DLD1 (cell line): ENCODE measurements around the gene TUBA8.
"Not testable (repeated sequence)": the region's sequence is repeated elsewhere in the genome, so short reads cannot be mapped to it uniquely, and the experiment has no call there.

ENCODE experiments used
- in situ Hi-C: cut with HindIII; loops from 2 replicates; pipeline ENCODE4 v1.10.0; 2017; ENCODE audit warnings: low sequenced_read_pairs

Gene TUBA8

DNA sequence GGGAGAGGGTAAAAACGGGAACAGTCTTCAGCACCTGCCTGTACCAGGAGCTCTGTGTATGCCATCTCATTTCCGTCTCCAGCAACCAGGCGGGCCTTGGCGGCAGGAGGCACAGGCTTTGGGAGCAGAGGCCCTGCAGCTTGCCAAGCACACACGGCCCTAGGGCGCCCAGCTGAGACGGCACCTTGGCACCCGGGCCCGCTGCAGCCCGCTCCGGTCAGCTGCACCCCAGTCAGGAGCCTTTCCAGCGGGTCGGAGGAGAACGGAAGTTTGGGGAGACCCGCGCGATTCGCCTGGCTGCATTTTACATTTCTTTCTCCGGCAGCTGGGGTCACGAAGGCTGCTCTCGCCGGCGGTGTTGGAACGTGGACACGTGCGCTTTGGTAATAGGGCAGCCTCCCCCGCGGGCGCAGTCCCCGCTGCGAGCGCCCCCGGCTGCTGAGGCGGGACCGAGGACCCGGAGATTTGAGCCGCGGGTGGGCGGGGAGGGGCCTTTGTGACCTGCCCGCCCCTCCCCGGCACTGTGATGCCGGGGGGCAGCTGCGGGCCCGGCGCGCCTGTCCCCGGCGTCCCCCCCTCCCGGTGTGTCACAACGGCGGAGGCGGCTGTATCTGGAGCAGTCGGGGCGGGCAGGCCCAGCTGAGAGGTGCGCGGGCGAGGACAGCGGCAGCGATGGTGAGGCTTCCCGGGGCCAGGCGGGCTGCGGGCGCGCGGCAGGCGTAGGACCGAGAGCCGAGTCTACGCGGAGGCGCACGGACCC is at the start of gene TUBA8:
TSS of gene TUBA8 (plus strand) at position 616 of the 760 bp plus-strand sequence. CDS start at position 673, 57 bp downstream.
- in situ Hi-C loops = no loop called here

DNA sequence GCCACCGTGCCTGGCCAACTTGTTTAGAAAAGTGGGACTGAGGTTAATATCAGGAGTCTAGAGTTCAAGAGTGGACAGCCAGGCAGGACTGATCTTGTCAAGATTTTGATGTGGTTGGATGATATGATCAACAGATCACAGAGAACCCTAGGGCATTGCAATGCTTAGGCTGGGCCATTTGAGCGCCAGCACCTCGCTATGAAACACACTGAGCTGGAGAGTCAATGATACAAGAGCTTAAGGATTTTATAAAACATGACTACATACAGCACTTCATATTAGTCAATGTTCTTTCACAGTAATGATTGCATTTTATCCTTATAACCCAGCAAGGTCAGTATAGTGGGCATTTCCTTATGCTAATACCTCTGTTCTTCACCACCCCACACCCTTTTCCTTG is 48.2 kb upstream of the TUBA8 start:
- in situ Hi-C loops = no loop called here

DNA sequence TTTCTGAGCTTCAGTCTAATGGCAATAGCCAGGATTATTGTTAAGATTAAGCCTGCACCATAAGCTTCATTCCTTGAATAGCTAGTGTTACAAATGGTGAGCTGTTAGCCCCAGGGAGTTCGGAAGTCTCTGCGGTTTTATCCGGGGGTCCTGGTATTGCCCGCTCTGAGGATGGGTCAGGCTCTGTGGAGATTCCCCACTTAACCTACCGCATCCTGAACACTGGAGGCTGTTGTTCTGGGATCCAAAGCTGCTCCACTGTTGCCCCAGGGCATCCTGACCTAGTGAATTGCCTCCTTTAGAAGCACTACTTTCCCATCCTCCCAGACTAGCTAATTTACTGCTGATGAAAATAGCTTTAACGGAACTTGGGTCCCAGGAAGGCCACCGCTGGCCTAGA is 47.3 kb upstream of the TUBA8 start:
- in situ Hi-C loops = no loop called here

GRCh38 chr22:18063715-18064114 is 46.9 kb upstream of the TUBA8 start:
- in situ Hi-C loops = not testable (repeated sequence)

DNA sequence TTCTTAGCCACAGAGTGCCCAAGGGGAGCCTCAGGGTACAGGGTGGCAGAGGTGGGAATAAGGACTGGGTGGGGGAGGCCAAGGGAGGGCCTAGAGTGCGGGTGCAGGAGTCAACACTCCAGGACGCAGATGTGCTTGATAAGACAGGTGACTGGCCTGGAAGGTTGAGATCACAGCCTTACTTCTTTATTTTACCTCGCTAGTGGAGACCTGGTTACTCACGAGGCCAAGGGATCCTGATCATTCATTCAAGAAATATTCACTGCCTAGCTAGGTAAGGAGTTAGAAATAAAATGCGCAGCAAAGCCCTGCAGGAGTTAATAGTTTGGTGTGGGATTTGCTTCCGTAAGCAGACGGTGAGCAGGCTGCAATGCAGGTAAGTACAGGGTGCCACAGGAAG is 46.0 kb upstream of the TUBA8 start:
- in situ Hi-C loops = no loop called here

DNA sequence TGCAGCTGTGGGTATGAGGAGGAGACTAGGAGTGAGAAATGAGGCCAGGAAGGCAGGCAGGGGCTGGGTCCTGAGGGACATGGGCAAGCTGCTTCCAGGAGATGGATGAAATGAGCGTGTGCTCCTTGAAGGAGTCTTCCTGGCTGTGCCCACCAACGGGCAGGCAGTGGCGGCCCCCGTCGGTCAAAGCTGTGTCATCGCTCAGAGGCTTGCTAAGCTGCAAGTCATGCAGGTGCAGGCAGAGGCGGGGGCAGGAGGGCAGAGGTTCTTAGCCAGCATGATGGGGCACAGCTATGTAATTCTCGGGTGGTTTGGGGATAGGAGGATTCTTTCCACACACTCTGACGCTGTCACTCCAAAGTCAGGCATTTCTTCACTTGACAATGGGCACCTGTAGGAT is 45.4 kb upstream of the TUBA8 start:
- in situ Hi-C loops = no loop called here

DNA sequence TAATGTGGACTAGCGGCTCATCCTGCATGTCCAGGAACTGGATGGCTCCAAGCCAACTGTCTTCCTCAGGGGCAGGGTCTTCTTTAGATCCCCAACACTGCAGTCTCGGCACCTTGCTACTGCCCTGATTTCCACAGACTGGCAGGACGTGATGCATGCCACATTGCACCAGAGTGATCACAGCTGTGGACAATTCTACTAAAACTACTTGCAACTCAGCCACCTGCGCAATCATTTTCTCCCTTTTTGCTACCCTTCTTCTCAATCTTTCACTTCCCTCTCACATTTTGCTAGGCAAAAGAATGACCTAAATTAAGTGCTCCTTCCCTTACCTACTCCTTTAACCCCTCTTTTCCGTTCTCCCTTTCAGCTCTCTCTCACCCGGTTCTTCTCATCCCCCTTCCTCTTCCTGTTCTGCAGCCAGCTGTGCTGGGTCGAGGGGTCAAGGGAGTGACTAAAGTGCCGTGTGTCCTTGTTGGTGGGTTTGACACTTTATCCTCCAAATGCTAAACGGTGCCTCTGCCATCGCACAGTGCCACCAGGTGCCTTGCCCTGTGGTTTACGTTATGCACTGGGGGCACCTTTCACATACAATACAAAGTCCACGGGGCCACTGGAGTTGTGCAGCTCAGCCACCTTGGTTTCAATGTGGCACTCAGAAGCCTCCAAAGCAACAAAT is 44.3 kb upstream of the TUBA8 start:
- in situ Hi-C loops = no loop called here

DNA sequence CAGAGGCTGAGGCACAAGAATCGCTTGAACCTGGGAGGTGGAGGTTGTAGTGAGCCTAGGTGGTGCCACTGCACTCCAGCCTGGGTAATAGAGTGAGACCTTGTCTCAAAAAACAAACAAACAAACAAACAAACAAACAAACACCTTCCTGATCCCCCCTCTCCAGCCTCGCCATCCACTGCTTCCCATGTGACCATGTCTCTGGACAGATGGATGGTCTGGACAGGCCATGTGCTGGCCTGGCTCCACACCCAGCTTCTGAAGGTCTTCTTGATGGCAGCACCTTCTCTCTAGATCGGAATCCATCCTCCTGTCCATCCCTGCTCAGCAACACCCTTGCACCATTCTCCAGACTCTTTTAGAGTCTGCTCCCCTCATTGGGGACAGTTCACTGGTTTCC is 43.5 kb upstream of the TUBA8 start:
- in situ Hi-C loops = no loop called here

GRCh38 chr22:18067548-18068341 is 42.9 kb upstream of the TUBA8 start:
- in situ Hi-C loops = no loop called here

DNA sequence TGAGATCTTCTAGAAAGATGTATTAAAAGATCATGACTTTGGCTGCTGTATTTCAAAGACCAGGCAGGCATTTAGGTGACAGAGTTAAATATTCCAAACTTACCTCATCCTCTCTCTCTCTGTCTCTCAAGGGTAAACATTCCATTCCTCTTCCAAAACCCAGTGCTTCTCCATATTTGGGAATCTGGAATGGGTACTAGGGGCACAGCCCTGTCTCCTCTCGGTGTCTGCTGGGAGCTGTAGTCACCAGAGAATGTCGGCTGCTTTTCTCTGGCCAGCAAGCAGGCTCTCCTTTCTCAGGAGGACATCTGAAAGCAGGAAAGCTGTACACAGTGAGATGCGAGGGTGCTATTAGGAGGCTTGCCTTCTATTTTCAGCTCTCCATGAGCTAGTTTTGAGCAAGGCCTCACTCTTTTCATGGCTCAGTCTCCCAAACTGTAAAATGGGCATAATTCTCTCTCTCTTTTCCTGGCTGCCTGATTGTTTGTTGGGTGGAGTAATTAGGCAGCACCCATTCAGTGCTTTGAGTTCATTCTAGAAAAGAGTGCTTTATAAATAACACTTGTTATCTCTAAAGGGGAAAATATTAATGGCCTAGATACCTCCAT is 42.1 kb upstream of the TUBA8 start:
- in situ Hi-C loops = no loop called here

- in situ Hi-C loops = no loop called here
Observed at GRCh38 chr22:18069041-18069440, 41.6 kb upstream of the TUBA8 start.

DNA sequence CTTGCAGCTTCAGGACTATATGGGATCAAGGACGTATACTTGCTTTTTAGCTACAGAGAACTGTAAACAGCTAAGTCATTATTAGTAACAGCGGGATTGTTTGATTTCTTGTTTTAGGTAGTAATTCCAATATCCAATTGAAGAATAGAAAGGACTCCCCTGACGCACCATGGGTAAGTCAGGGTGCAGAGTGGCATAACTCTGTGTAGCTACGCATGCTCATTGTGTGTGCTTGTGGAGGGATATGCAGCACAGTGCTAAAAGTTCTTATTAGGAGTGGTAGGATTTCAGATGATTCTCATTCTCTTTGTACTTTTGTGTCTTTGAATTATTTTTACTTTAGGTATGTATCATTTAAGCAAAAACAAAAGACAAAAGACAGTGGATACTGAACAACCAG is 40.6 kb upstream of the TUBA8 start:
- in situ Hi-C loops = no loop called here

- in situ Hi-C loops = no loop called here
Observed at GRCh38 chr22:18070556-18071306, 39.9 kb upstream of the TUBA8 start.

- in situ Hi-C loops = not testable (repeated sequence)
Observed at GRCh38 chr22:18071307-18071967, 39.2 kb upstream of the TUBA8 start.

- in situ Hi-C loops = no loop called here
Observed at GRCh38 chr22:18071968-18072310, 38.7 kb upstream of the TUBA8 start.

- in situ Hi-C loops = no loop called here
Observed at GRCh38 chr22:18073467-18073866, 37.1 kb upstream of the TUBA8 start.

DNA sequence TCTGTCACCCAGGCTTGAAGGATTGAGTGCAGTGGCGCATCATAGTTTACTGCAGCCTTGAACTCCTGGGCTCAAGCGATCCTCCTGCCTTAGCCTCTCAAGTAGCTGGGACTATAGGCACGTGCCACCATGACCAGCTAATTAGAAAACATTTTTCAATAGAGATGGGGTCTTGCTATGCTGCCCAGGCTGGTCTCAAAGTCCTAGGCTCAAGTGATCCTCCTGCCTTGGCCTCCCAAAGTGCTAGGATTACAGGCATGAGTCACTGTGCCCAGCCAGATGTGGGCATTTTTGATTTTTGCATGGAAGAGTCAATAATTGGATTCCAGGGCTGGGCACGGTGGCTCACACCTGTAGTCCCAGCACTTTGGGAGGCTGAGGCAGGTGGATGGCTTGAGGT is 36.7 kb upstream of the TUBA8 start:
- in situ Hi-C loops = not testable (repeated sequence)

- in situ Hi-C loops = no loop called here
Observed at GRCh38 chr22:18075101-18075719, 35.4 kb upstream of the TUBA8 start.

DNA sequence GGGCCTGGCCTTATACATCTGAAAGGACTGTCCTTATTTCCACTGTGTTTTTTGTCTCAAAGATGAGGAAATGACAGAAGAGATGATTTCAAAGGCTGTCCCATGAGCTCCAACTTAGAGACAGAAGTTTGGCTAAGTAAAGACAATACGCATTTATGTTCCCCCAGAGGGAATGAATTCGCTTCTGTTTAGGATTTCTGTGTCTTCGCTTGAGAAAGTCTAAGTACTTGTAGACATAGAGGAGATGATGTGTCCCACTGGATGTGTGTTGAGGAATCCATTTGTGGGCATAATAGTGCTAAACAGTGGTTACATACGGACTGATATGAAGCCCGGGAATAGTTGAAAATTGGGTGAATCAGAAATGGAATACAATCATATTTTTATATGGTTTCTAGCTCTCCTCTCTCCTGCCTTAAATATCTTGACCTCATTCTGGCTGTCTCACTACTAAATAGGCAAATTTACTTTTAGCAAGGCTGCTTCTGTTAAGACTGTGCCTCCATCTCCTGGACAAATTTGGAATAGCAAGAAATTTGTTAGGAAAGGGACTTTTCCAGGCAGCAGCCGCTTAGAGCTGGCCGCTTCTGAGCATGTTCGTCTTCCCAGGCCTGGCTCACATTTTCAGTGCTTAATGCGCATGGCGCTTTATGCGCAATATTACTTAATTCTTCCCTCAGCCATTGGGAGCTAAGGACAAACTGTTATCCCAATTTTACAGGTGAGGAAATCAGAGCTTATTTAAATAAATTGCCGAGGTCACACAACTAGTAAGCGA is 34.7 kb upstream of the TUBA8 start:
- in situ Hi-C loops = no loop called here
